HepG2 (cell line): ENCODE results near the gene OARD1. TPM values are rescaled to one million over a fixed set of nuclear protein-coding genes. Genes with fewer than 3 reads are reported as not detected.

Source experiments
- BHLHE40 ChIP-seq: IDR thresholded peaks from 2 replicates; pipeline ENCODE4 v1.6.1; 2011; ENCODE audit warnings: low read length, improper control_type of control experiment
- CAMTA2 ChIP-seq: sonication (generic); formaldehyde crosslinking; IDR thresholded peaks from 2 replicates; pipeline ENCODE4 v1.4.0; 2020; ENCODE audit warnings: mild to moderate bottlenecking, missing genetic modification reagents, borderline replicate concordance
- ERF ChIP-seq: IDR thresholded peaks from 2 replicates; pipeline ENCODE4 v1.6.1; 2018; ENCODE audit warnings: missing biosample characterization, missing genetic modification reagents
- MIER3 ChIP-seq: IDR thresholded peaks from 2 replicates; pipeline ENCODE4 v1.6.1; 2016; ENCODE audit warnings: missing compliant biosample characterization, borderline replicate concordance
- MTA1 ChIP-seq: sonication (generic); formaldehyde crosslinking; IDR thresholded peaks from 2 replicates; pipeline ENCODE4 v1.4.0; 2020; ENCODE audit warnings: missing genetic modification reagents, mild to moderate bottlenecking, borderline replicate concordance
- NBN ChIP-seq: fragments of 450-650 bp; conservative IDR thresholded peaks from 2 replicates; pipeline ENCODE4 v1.6.1; 2017
- NFYB ChIP-seq: sonication (generic); formaldehyde crosslinking; IDR thresholded peaks from 2 replicates; pipeline ENCODE4 v1.4.0; 2020; ENCODE audit warnings: missing genetic modification reagents
- NR2F2 ChIP-seq: IDR thresholded peaks from 2 replicates; pipeline ENCODE4 v1.6.1; 2012; ENCODE audit warnings: low read depth, inconsistent platforms, borderline replicate concordance
- POLR2AphosphoS5 ChIP-seq: IDR thresholded peaks from 2 replicates; pipeline ENCODE4 v1.6.1; 2012; ENCODE audit warnings: low read depth, low read length
- SAP130 ChIP-seq: IDR thresholded peaks from 2 replicates; pipeline ENCODE4 v1.6.1; 2016; ENCODE audit warnings: low read depth
- TEF ChIP-seq: sonication (generic); formaldehyde crosslinking; IDR thresholded peaks from 2 replicates; pipeline ENCODE4 v1.5.0; 2020; ENCODE audit warnings: missing genetic modification reagents
- THAP11 ChIP-seq: IDR thresholded peaks from 2 replicates; pipeline ENCODE4 v1.6.1; 2016; ENCODE audit warnings: missing biosample characterization, missing genetic modification reagents
- THAP9 ChIP-seq: sonication (generic); formaldehyde crosslinking; IDR thresholded peaks from 2 replicates; pipeline ENCODE4; 2020; ENCODE audit warnings: missing genetic modification reagents, mild to moderate bottlenecking, borderline replicate concordance
- THRA ChIP-seq: sonication (generic); formaldehyde crosslinking; IDR thresholded peaks from 2 replicates; pipeline ENCODE4 v1.4.0; 2020; ENCODE audit warnings: missing genetic modification reagents, borderline replicate concordance
- ZFP82 ChIP-seq: sonication (generic); formaldehyde crosslinking; IDR thresholded peaks from 2 replicates; pipeline ENCODE4 v1.5.1; 2020; ENCODE audit warnings: mild to moderate bottlenecking, missing genetic modification reagents, borderline replicate concordance
- ZFYVE20 ChIP-seq: sonication (generic); formaldehyde crosslinking; IDR thresholded peaks from 2 replicates; pipeline ENCODE4 v1.8.0; 2023; ENCODE audit warnings: low read depth, mild to moderate bottlenecking, moderate library complexity, missing genetic modification reagents, borderline replicate concordance
- ZNF432 ChIP-seq: sonication (generic); formaldehyde crosslinking; IDR thresholded peaks from 2 replicates; pipeline ENCODE4 v1.5.0; 2020; ENCODE audit warnings: missing genetic modification reagents, mild to moderate bottlenecking, borderline replicate concordance
- ZNF644 ChIP-seq: IDR thresholded peaks from 2 replicates; pipeline ENCODE4 v1.6.1; 2016; ENCODE audit warnings: low read depth
- ZNF780A ChIP-seq: sonication (generic); formaldehyde crosslinking; IDR thresholded peaks from 2 replicates; pipeline ENCODE4 v1.8.0; 2022; ENCODE audit warnings: mild to moderate bottlenecking, missing genetic modification reagents, moderate library complexity
- ZNF841 ChIP-seq: sonication (generic); formaldehyde crosslinking; IDR thresholded peaks from 2 replicates; pipeline ENCODE4 v1.8.1; 2023; ENCODE audit warnings: missing genetic modification reagents, borderline replicate concordance
- ZNF883 ChIP-seq: sonication (generic); formaldehyde crosslinking; IDR thresholded peaks from 2 replicates; pipeline ENCODE4 v1.5.1; 2020; ENCODE audit warnings: mild to moderate bottlenecking, missing genetic modification reagents; ENCODE audit errors: not compliant biosample characterization
- ZNF891 ChIP-seq: sonication (generic); formaldehyde crosslinking; IDR thresholded peaks from 2 replicates; pipeline ENCODE4 v1.5.0; 2020; ENCODE audit warnings: mild to moderate bottlenecking, missing genetic modification reagents
- ZSCAN31 ChIP-seq: sonication (generic); formaldehyde crosslinking; IDR thresholded peaks from 2 replicates; pipeline ENCODE4 v1.5.0; 2020; ENCODE audit warnings: low read depth, mild to moderate bottlenecking, missing genetic modification reagents
- ZSCAN9 ChIP-seq: IDR thresholded peaks from 2 replicates; pipeline ENCODE4 v1.6.1; 2016; ENCODE audit warnings: borderline replicate concordance
- polyA plus RNA-seq, 8 experiments: library from polyadenylated mRNA; depleted of rRNA in 3 of 8; stranded (reverse) in 7 of 8; unstranded in 1 of 8; fragments of >200 nt; fragmentation: Illumina TruSeq in 4 of 8; extraction: Trizol in 4 of 8; gene quantifications; 2 replicates each; pipeline versions ENCODE4 v1.2.1 to v1.2.3, GENCODE V29; 2011 to 2016; ENCODE audit warnings: low read depth in 4 of 8, missing spikeins in 1 of 8, mixed read lengths in 1 of 8; ENCODE audit not compliant: insufficient read depth in 1 of 8
- total RNA-seq, 5 experiments: library from RNA; depleted of rRNA; stranded (reverse); fragments of >200 nt; fragmentation: Illumina TruSeq; extraction: Trizol; gene quantifications; 2 replicates each; pipeline ENCODE4 v1.2.3, GENCODE V29; 2016; ENCODE audit warnings: low read depth in 1 of 5
- TF ChIP-seq, protein P1 (sequence below): IDR thresholded peaks from 2 replicates; pipeline ENCODE4 v1.6.1; 2016; ENCODE audit warnings: missing compliant biosample characterization, missing genetic modification reagents, borderline replicate concordance
- TF ChIP-seq, protein P2 (sequence below): sonication (generic); formaldehyde crosslinking; IDR thresholded peaks from 2 replicates; pipeline ENCODE4 v1.8.1; 2023; ENCODE audit warnings: mild to moderate bottlenecking, moderate library complexity, missing genetic modification reagents

Gene OARD1
- total and polyA plus RNA-seq, 2 of the 13 experiments (the other 11 are each of a cell fraction or from before 2014, with no cell fraction given): 18.4 to 49.0 TPM

DNA sequence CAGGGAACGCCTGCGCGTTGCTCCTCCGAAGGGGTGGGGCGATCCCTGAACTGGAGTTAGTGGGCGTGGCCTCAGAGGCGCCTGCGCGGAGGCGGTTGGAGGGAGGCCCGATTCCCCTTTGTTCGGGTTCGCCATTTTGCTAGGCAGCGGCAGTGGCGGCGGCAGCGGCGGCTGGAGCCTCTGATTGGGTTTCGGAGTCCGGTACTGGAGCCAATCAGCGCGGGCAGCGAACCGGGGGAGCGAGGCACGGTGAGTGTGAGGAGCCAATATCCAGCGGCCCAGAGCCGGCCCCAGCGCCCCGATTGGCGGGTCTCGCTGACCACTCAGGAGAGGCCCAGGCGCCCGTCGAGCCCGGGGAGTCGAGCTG, 663 bp upstream of the OARD1 start, which contains the start of gene NFYA (continued):
- TF ChIP-seq NR2F2 (no peak), BHLHE40 (0 out of 2 replicates have a peak, but pooled peaks have one; percentile 7), ZSCAN9 (no peak), ZSCAN31 (CRISPR knock-in tag) (no peak), ZFYVE20 (CRISPR knock-in tag) (no peak), ZNF644 (no peak), POLR2AphosphoS5 (peak; percentile 58), THAP9 (CRISPR knock-in tag) (peak; percentile 99), TEF (CRISPR knock-in tag) (no peak), NFYB (CRISPR knock-in tag) (peak; percentile 93), MTA1 (CRISPR knock-in tag) (no peak), MIER3 (no peak), ZNF432 (CRISPR knock-in tag) (no peak), THAP11 (CRISPR knock-in tag) (peak; percentile 29), NBN (no peak), ZNF780A (CRISPR knock-in tag) (no peak), ERF (CRISPR knock-in tag) (0 out of 2 replicates have a peak, but pooled peaks have one; percentile 8), ZNF841 (CRISPR knock-in tag) (no peak), ZFP82 (no peak), ZNF891 (CRISPR knock-in tag) (no peak), THRA (no peak), SAP130 (CRISPR knock-in tag) (no peak), CAMTA2 (CRISPR knock-in tag) (no peak), ZNF883 (CRISPR knock-in tag) (no peak)
- TF ChIP-seq, protein P1, sequence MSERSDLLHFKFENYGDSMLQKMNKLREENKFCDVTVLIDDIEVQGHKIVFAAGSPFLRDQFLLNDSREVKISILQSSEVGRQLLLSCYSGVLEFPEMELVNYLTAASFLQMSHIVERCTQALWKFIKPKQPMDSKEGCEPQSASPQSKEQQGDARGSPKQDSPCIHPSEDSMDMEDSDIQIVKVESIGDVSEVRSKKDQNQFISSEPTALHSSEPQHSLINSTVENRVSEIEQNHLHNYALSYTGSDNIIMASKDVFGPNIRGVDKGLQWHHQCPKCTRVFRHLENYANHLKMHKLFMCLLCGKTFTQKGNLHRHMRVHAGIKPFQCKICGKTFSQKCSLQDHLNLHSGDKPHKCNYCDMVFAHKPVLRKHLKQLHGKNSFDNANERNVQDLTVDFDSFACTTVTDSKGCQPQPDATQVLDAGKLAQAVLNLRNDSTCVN (CRISPR knock-in tag): no peak
- TF ChIP-seq, protein P2, sequence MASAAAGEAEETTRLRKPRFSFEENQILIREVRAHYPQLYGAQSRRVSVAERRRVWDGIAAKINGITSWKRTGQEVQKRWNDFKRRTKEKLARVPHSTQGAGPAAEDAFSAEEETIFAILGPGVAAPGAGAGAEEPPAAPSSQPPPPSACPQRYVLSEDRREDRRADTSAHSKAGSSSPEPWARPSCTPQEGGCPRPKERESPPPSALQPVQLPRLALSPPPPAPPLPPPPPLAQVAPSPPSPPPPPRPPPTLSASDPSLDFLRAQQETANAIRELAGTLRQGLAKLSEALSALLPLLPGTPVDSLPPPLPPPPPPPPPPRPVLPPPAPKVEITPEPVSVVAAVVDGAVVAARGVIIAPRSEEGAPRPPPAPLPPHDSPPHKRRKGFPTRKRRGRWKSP (CRISPR knock-in tag): no peak
